HEK293T (cell line): ENCODE data around the gene CD80.

Experiments
- ARNT ChIP-seq: fragments of 450-650 bp; IDR thresholded peaks from 2 replicates; pipeline ENCODE4 v1.6.1; 2017; ENCODE audit warnings: mild to moderate bottlenecking
- BHLHE40 ChIP-seq: fragments of 450-650 bp; IDR thresholded peaks from 2 replicates; pipeline ENCODE4 v1.6.1; 2016; ENCODE audit warnings: mild to moderate bottlenecking, moderate library complexity, borderline replicate concordance
- FOXM1 ChIP-seq: fragments of 450-650 bp; IDR thresholded peaks from 2 replicates; pipeline ENCODE4 v1.6.1; 2017; ENCODE audit warnings: mild to moderate bottlenecking, borderline replicate concordance
- L3MBTL2 ChIP-seq: fragments of 450-650 bp; conservative IDR thresholded peaks from 2 replicates; pipeline ENCODE4 v1.6.1; 2016; ENCODE audit warnings: mild to moderate bottlenecking
- SP1 ChIP-seq: fragments of 450-650 bp; IDR thresholded peaks from 2 replicates; pipeline ENCODE4 v1.6.1; 2017

DNA sequence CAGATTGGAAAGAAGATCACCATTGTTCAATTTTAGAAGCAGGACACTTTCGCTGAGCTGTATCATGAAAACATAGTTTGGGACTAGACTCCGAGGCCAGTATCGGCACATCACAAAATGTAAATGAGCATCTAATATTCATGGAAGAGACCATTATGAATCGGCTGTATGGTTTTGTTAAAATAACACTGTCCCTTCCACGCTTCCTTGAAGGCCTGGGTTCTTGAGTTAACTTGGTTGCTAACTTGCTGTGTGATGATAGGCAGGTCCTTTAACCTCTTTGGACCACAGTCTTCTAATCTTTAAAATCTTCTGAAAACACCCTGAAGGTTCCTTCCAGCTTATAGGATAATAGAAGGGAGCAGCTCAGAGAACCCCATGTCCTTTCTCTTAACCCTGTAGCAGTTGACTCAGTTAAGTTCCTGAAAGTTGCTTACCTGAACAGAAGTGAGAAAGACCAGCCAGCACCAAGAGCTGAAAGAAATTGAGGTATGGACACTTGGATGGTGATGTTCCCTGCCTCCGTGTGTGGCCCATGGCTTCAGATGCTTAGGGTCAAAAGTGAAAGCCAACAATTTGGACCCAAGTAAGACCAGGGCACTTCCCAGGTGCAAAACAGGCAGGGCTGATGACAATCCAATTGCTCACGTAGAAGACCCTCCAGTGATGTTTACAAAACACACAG is 2.1 kb downstream of the CD80 start:
- TF ChIP-seq L3MBTL2 (no peak), BHLHE40 (no peak), ARNT (no peak), FOXM1 (no peak), SP1 (no peak)
